Endothelial cell of umbilical vein (primary cell): ENCODE results near the gene MIEN1.

Experiments used
- CTCF ChIP-seq, 2 donors: IDR thresholded peaks; 1 replicate in 1 of 2; 2 replicates in 1 of 2; pipeline ENCODE4 v1.5.1; 2011; ENCODE audit warnings: low read length in 2 of 2, mild to moderate bottlenecking in 2 of 2, moderate library complexity in 2 of 2, control low read depth in 1 of 2, inconsistent platforms in 1 of 2, low read depth in 1 of 2; ENCODE audit not compliant: insufficient read depth in 1 of 2; ENCODE audit errors: extremely low read depth in 1 of 2
- GATA2 ChIP-seq: IDR thresholded peaks from 2 replicates; pipeline ENCODE4 v1.7.0; 2011; ENCODE audit warnings: low read depth, mild to moderate bottlenecking, moderate library complexity, mixed read lengths, low read length; ENCODE audit not compliant: insufficient read length, insufficient read depth

GRCh38 chr17:39697961-39698360 lies 32.4 kb downstream of the MIEN1 start:
- TF ChIP-seq CTCF (IDR thresholded peaks at IDR 0.05; ENCODE audit: extremely low read depth in 1 of 2, insufficient read depth in 1 of 2, low read depth in 1 of 2, low read length in 2 of 2) = no peak
- TF ChIP-seq GATA2 = no peak
